Fibroblast of skin of left quadriceps (primary cell): ENCODE results near the gene PPP2R2B.

Source experiments
- DNase-seq, 2 experiments: peaks; one replicate each; pipeline ENCODE4 v3.0.0-alpha.2; 2013; ENCODE audit warnings: low read depth in 2 of 2

PPP2R2B gene

GRCh38 chr5:146703499-146703898 lies 175.1 kb downstream of the PPP2R2B start:
- DNase-seq, result no peak

- no peak for DNase-seq
These were observed 178.7 kb downstream of the PPP2R2B start for GRCh38 chr5:146699664-146700418.

- DNase-seq, result no peak
These were observed 179.4 kb downstream of the PPP2R2B start for GRCh38 chr5:146699138-146699537.

- DNase-seq, result no peak
These were observed 179.9 kb downstream of the PPP2R2B start for GRCh38 chr5:146698651-146699050.

- no peak for DNase-seq
These were observed 181.3 kb downstream of the PPP2R2B start for GRCh38 chr5:146697211-146697610.

- DNase-seq, result no peak
These were observed 182.9 kb downstream of the PPP2R2B start for GRCh38 chr5:146695646-146696045.

- DNase-seq, result no peak
These were observed 187.6 kb downstream of the PPP2R2B start for GRCh38 chr5:146690880-146691355.

GRCh38 chr5:146687630-146688029 lies 190.9 kb downstream of the PPP2R2B start:
- no peak for DNase-seq

- DNase-seq, result no peak
These were observed 194.7 kb downstream of the PPP2R2B start for GRCh38 chr5:146683861-146684260.

GRCh38 chr5:146682899-146683532 lies 195.5 kb downstream of the PPP2R2B start:
- DNase-seq, result no peak

GRCh38 chr5:146681585-146682105 lies 196.9 kb downstream of the PPP2R2B start:
- no peak for DNase-seq

- no peak for DNase-seq
These were observed 197.5 kb downstream of the PPP2R2B start for GRCh38 chr5:146680846-146681584.

- DNase-seq, result no peak
These were observed 202.9 kb downstream of the PPP2R2B start for GRCh38 chr5:146675636-146676035.

- no peak for DNase-seq
These were observed 205.7 kb downstream of the PPP2R2B start for GRCh38 chr5:146672866-146673265.

GRCh38 chr5:146671561-146672295 lies 206.8 kb downstream of the PPP2R2B start:
- DNase-seq, result no peak

GRCh38 chr5:146669656-146670055 lies 208.9 kb downstream of the PPP2R2B start:
- DNase-seq, result no peak

- DNase-seq, result peak in 1 of 2 experiments; percentile 1
These were observed 210.8 kb downstream of the PPP2R2B start for GRCh38 chr5:146667633-146668272.

GRCh38 chr5:146662229-146662628 lies 216.3 kb downstream of the PPP2R2B start:
- no peak for DNase-seq

- no peak for DNase-seq
These were observed 218.1 kb downstream of the PPP2R2B start for GRCh38 chr5:146660376-146660960.

GRCh38 chr5:146659961-146660360 lies 218.6 kb downstream of the PPP2R2B start:
- no peak for DNase-seq

GRCh38 chr5:146656703-146657102 lies 221.9 kb downstream of the PPP2R2B start:
- no peak for DNase-seq
